Smooth muscle cell (in vitro differentiated cells): ENCODE results near the gene RBL2. TPM values are rescaled to one million over a fixed set of nuclear protein-coding genes. Genes with fewer than 3 reads are reported as not detected.
A peak's percentile ranks its signal among the peaks of the same experiment; 100 is the strongest.

ENCODE experiments used
- DNase-seq: peaks from one replicate; lab custom pipeline; 2025; ENCODE audit not compliant: unreplicated experiment; lab: John Stamatoyannopoulos, UW
- H2AFZ ChIP-seq: fragments of 200-600 bp; sonication (generic); 2 replicates; pipeline ENCODE4 v1.6.0; 2016; ENCODE audit warnings: antibody characterized with exemption, low read depth, mild to moderate bottlenecking
- H3F3A ChIP-seq: fragments of 200-600 bp; sonication (generic); 2 replicates; pipeline ENCODE4 v1.6.0; 2017; ENCODE audit warnings: antibody characterized with exemption, low read depth
- H3K27ac ChIP-seq: fragments of 200-600 bp; sonication (generic); 2 replicates; pipeline ENCODE4 v1.5.1; 2016; ENCODE audit warnings: low read depth, mild to moderate bottlenecking
- H3K27me3 ChIP-seq: fragments of 200-600 bp; sonication (generic); 2 replicates; pipeline ENCODE4 v1.6.1; 2016; ENCODE audit warnings: low read depth, mild to moderate bottlenecking
- H3K36me3 ChIP-seq: fragments of 200-600 bp; sonication (generic); 2 replicates; pipeline ENCODE4 v1.5.1; 2016; ENCODE audit warnings: low read depth
- H3K4me1 ChIP-seq: fragments of 200-600 bp; sonication (generic); 2 replicates; pipeline ENCODE4 v1.5.1; 2016; ENCODE audit warnings: low read depth
- H3K4me2 ChIP-seq: fragments of 200-600 bp; sonication (generic); 2 replicates; pipeline ENCODE4 v1.6.0; 2016; ENCODE audit warnings: mild to moderate bottlenecking
- H3K4me3 ChIP-seq: fragments of 200-600 bp; sonication (generic); 2 replicates; pipeline ENCODE4 v1.5.1; 2016; ENCODE audit warnings: mild to moderate bottlenecking
- H3K79me2 ChIP-seq: fragments of 200-600 bp; sonication (generic); 2 replicates; pipeline ENCODE4 v1.6.0; 2016; ENCODE audit warnings: low read depth, mild to moderate bottlenecking
- H3K9ac ChIP-seq: fragments of 200-600 bp; sonication (generic); 2 replicates; pipeline ENCODE4 v1.6.0; 2016; ENCODE audit warnings: low read depth
- H3K9me3 ChIP-seq: fragments of 200-600 bp; sonication (generic); replicated peaks from 2 replicates; pipeline ENCODE4 v1.5.1; 2016; ENCODE audit warnings: low read depth
- H4K20me1 ChIP-seq: fragments of 200-600 bp; sonication (generic); 2 replicates; pipeline ENCODE4 v1.6.0; 2016; ENCODE audit warnings: low read depth
- WGBS: methylation state at CpG from one replicate; pipeline ENCODE4 v1.1.7; 2016; ENCODE audit warnings: low lambda C conversion rate; 5-methylcytosine and 5-hydroxymethylcytosine counted together
- polyA plus RNA-seq: library from polyadenylated mRNA; unstranded; fragments of >200 nt; fragmentation: Nextera tagmentation; extraction: Ambion mirVana; gene quantifications from 2 replicates; pipeline ENCODE4 v1.2.1, GENCODE V29; 2016
- total RNA-seq: library from RNA; depleted of rRNA; stranded (reverse); fragments of >200 nt; gene quantifications from 2 replicates; pipeline ENCODE4 v1.2.3, GENCODE V29; 2014
- TF ChIP-seq, protein P1 (sequence below): fragments of 200-600 bp; sonication (generic); IDR thresholded peaks from 2 replicates; pipeline ENCODE4 v1.5.1; 2017; ENCODE audit warnings: borderline replicate concordance, mild to moderate bottlenecking, antibody characterized with exemption; ENCODE audit not compliant: insufficient read depth, poor library complexity, severe bottlenecking

The RBL2 gene
- total and polyA plus RNA-seq, 2 experiments from 2014 or later = 21.0 to 42.7 TPM

DNA sequence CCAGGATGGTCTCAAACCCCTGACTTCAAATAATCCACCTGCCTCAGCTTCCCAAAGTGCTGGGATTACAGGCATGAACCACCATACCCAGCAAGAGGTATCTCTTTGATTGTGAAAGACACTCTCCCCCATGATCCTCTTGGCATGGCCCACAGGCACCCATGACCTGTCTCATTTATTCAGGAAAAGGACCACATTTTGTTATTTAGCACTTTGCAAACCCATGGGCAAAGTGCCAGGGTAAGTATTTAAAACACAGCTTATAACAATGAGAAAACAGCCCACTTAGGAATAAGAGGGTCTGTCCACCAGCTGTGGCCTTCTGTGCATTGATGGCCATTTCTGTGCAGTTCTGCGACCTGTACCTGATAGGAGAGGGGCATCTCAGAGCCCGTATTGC, 81.5 kb downstream of the RBL2 start:
- Histone ChIP-seq H4K20me1 (no peaks in the 10 kb centered on the region), H2AFZ (no peak overlapping the region), H3F3A (no peaks in the 10 kb centered on the region), H3K4me3 (no peak overlapping the region), H3K9me3 (no peaks in the 10 kb centered on the region), H3K4me2 (no peak overlapping the region), H3K9ac (no peak overlapping the region), H3K4me1 (no peaks in the 10 kb centered on the region), H3K36me3 (no peaks in the 10 kb centered on the region), H3K27ac (no peak overlapping the region), H3K27me3 (no peaks in the 10 kb centered on the region), H3K79me2 (no peaks in the 10 kb centered on the region)
- DNase-seq = no peak
- TF ChIP-seq, protein P1, sequence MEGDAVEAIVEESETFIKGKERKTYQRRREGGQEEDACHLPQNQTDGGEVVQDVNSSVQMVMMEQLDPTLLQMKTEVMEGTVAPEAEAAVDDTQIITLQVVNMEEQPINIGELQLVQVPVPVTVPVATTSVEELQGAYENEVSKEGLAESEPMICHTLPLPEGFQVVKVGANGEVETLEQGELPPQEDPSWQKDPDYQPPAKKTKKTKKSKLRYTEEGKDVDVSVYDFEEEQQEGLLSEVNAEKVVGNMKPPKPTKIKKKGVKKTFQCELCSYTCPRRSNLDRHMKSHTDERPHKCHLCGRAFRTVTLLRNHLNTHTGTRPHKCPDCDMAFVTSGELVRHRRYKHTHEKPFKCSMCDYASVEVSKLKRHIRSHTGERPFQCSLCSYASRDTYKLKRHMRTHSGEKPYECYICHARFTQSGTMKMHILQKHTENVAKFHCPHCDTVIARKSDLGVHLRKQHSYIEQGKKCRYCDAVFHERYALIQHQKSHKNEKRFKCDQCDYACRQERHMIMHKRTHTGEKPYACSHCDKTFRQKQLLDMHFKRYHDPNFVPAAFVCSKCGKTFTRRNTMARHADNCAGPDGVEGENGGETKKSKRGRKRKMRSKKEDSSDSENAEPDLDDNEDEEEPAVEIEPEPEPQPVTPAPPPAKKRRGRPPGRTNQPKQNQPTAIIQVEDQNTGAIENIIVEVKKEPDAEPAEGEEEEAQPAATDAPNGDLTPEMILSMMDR = no peak
- 95% methylated on average over 2 of the region's 2 CpGs for WGBS

DNA sequence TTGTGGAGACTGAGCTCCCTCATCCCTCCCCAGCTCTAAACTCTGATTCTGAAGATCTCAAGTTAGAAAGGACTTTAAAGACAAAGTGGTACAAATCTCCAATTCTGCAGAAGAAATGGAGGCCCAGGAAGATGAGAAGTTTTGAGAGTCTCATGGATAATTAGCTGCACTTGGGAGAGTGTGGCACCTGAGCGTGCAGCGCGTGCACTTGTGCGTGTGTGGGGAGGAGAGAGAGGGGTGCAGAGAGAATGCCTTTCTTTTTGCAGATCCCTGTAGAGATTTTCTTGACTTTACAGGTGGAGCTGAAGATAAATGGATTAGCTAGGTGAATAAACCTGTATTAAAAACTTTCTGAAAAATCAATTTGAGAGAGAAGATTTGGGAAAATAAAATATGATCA, 83.6 kb downstream of the RBL2 start:
- WGBS = 98% methylated on average over 4 of the region's 4 CpGs
- DNase-seq = no peak
- no peak overlapping the region for H3K9ac ChIP-seq

DNA sequence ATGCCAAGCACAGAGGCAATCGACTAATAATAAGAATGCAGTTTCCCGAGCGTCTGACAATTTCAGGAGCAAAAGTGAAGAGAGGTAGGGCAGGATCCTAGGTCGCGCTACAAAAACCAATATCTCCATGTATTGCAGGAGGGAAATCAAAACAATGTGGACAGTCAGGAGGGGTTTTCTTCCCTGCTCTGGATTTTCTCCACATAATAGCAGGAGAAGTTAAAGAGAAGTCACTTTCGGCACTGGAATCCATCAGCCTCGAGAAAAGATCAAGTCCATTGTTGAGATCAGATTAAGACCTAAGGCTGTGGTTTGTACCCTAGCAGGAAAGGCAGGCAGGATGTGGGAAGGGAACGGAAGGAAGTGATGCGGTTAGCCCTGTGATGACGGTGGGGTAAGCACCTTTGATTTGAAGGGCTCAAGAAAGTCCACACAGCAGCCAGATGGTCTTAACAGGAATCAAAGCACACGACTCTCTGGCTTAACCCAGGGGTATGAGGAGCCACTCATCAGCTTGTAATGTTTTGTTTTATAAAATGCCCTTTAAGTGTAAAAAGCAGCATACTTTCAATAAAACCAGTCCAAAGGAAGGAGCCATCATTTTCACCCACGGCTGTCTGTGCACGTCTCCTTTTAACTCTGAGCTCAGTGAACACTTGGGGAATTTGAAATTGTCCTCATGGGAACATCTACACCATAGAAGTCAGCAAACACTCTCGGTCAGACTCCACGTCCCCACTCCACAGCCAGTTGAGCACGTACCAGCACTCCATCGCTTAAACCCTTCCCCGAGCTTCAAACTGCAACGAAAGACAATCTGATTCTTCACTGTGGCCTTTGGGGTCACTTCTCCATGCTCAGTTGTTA, 84.5 kb downstream of the RBL2 start:
- DNase-seq = no peak
- TF ChIP-seq, protein P1 = no peak
- Histone ChIP-seq H3K27ac (peak overlapping the region; percentile 35), H3K4me1 (no peaks in the 10 kb centered on the region), H2AFZ (no peak overlapping the region), H3K36me3 (no peaks in the 10 kb centered on the region), H4K20me1 (no peaks in the 10 kb centered on the region), H3K27me3 (peaks cover 6% of the 10 kb centered on the region), H3K79me2 (no peaks in the 10 kb centered on the region), H3F3A (no peaks in the 10 kb centered on the region), H3K9ac (no peak overlapping the region), H3K9me3 (no peaks in the 10 kb centered on the region), H3K4me2 (peak overlapping the region; percentile 24), H3K4me3 (no peak overlapping the region)
- 62% methylated on average over 19 of the region's 19 CpGs for WGBS

More for the DNA sequence above, 83.6 kb downstream of the RBL2 start:
- Histone ChIP-seq H3K4me1 (no peaks in the 10 kb centered on the region), H3K79me2 (no peaks in the 10 kb centered on the region), H3K4me3 (no peak overlapping the region), H4K20me1 (no peaks in the 10 kb centered on the region), H2AFZ (no peak overlapping the region), H3K9me3 (no peaks in the 10 kb centered on the region), H3K27ac (no peak overlapping the region), H3K36me3 (no peaks in the 10 kb centered on the region), H3F3A (no peaks in the 10 kb centered on the region), H3K4me2 (no peak overlapping the region), H3K27me3 (no peaks in the 10 kb centered on the region)
- TF ChIP-seq, protein P1 = no peak
